HG03159 (cell line): ENCODE data around the gene KIR3DL2.
"Not testable (repeated sequence)": the region's sequence is repeated elsewhere in the genome, so short reads cannot be mapped to it uniquely, and the experiment has no call there.

Experiments
- ATAC-seq: cut with Tn5 transposase; IDR thresholded peaks from one replicate; pipeline ENCODE4 v1.9.1; 2021; ENCODE audit warnings: mild to moderate bottlenecking, moderate library complexity; ENCODE audit not compliant: unreplicated experiment

Gene KIR3DL2

DNA sequence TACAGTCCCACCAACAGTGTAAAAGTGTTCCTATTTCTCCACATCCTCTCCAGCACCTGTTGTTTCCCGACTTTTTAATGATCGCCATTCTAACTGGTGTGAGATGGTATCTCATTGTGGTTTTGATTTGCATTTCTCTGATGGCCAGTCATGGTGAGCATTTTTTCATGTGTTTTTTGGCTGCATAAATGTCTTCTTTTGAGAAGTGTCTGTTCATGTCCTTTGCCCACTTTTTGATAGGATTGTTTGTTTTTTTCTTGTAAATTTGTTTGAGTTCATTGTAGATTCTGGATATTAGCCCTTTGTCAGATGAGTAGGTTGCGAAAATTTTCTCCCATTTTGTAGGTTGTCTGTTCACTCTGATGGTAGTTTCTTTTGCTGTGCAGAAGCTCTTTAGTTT, 13.2 kb downstream of the KIR3DL2 start:
- not testable (repeated sequence) for ATAC-seq

DNA sequence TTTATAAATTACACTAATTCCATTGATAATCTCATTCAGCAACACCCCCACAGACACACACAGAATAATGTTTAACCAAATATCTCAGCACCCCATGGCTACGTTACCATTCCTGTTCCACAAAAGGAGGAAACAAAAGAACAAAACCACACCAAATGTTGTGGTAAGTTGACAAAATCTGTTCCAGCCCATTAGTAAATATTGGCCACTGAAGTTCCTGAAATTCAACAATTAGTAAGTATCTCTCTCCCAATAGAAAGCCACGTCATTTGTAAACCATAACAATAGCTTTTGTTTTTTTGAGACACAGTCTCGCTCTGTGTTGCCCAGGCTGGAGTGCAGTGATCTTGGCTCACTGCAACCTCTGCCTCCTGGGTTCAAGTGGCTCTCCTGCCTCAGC, 21.5 kb downstream of the KIR3DL2 start:
- no peak for ATAC-seq

DNA sequence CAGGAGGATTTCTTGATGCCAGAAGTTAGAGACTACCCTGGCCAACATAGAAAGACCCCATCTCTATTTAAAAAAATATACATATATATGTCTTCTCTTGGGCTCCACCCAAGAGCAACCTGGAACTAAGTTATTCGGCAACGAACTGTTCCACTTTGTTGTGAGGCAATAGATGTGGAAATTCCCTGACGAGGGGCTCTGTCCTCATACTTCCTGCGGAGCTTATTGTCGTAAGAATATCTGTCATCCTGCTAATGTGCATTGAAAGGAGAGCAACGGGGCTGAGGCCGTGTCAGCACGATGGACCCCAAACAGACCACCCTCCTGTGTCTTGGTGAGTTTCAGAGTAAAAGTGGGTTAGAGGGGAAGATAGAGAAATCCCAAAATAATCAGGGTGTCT, 23.7 kb downstream of the KIR3DL2 start, which contains the start of gene FCAR:
Gene FCAR, plus strand, starts transcription at position 246 of the 400 bp plus-strand sequence. Its CDS starts 55 bp downstream, at position 301.
- no peak for ATAC-seq

DNA sequence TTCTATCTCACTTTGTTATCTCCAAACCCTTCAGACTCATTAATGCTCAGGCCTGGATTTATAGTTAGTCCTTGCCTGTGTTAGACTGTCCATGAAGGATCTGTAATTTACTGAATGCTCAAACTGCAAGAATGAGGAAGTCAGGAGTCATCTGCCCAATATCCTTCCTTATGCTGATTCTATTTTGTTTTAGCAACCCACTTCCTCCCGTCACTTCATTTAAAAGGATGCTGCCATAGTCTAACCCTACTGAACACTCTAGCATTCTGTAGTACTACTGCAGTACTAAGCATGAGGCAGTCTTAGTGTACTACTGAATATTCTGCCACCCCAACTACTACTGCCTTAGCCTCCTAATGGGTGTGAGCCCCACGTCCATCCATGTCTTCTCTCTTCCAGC, 25.3 kb downstream of the KIR3DL2 start:
- no peak for ATAC-seq

DNA sequence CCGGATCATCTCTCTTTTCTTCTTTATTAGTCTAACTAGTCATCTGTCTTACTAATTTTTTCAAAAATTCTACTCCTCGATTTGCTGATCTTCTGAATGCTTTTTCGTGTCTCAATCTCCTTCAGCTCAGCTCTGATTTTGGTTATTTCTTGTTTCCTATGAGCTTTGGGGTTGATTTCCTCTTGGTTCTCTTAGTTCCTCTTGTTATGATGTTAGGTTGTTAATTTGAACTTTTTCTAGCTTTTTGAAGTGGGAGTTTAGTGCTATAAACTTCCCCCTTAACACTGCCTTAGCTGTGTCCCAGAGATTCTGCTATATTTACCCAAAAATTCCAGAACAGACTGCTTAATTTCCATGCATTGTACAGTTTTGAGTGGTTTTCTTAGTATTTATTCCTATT, 27.2 kb downstream of the KIR3DL2 start:
- no peak for ATAC-seq

DNA sequence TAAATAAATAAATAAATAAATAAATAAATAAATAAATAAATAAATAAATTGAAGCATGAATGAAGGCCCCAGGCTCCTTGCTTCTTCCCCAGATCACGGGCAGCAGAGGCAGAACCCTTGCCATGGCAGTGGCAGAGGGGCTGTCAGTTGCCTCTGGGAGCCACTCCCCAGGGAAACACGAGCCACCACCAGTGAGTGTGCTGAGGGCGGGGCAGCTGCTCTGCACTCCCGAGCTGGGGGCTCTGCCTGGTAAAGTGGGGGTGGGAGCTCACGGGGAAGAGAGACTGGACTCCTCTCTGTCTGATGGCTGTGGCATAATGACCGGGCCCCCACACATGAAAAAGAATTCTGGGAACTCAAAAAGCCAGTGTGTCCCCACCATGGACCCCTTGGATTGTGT, 31.6 kb downstream of the KIR3DL2 start:
- no peak for ATAC-seq

DNA sequence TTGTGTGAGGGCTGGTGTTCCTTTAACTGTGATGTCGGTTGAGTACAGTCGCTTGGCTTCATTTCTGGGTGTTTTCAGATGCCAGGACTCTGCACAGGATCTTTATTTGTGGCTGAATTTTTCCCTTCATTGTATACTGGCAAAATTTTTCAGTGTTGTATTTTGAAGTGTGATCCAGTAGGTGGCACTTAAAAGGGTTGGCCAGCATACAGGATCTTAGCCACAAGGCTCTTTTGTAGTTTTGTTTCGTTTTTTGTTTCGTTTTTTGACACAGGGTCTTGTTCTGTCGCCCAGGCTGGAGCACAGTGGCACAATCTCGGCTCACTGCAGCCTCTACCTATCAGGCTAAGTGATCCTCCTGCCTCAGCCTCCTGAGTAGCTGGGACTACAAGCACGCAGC, 32.5 kb downstream of the KIR3DL2 start:
- ATAC-seq: no peak

DNA sequence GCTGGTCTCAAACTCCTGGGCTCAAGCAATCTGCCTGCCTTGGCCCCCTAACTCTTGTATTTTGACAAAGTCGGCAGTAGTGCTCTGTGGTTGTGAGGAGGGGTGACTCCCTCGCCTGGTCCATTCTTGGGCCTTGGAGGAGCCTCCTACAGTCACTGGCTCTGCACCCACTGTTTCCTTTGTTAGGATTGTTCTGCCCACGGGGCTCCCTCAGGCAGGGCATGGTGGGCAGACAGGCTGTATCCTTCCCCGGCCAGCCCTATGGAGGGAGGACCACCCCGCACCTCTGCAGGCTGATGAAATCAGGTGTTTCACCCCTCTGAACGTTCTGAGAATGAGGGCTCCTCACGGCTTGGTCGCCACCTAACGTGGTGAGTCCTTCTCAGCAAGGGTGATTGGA, 33.0 kb downstream of the KIR3DL2 start:
- no peak for ATAC-seq

DNA sequence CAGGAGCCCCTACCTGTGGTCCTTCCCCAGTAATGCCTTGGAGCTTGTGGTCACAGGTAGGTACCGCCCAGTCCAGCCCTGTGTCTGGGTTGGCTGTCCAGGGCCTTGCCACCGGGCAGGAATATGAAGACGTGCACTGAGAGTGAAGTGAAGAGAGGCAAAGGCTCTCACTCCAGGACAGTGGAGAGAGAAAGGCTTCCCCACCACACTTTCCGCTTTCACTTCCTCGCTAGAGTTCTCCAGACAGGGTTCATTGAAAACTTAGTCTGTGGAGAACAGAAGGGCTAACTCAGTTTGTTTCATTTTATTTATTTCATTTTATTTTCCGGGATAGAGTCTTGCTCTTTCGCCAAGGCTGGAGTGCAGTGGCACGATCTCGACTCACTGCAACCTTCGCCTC, 38.0 kb downstream of the KIR3DL2 start:
- no peak for ATAC-seq

DNA sequence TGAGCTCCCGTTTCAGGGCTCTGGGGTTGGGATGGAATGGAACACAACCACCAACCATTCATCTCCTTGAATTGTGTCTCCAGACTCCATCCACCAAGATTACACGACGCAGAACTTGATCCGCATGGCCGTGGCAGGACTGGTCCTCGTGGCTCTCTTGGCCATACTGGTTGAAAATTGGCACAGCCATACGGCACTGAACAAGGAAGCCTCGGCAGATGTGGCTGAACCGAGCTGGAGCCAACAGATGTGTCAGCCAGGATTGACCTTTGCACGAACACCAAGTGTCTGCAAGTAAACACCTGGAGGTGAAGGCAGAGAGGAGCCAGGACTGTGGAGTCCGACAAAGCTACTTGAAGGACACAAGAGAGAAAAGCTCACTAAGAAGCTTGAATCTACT, 39.3 kb downstream of the KIR3DL2 start:
- no peak for ATAC-seq

DNA sequence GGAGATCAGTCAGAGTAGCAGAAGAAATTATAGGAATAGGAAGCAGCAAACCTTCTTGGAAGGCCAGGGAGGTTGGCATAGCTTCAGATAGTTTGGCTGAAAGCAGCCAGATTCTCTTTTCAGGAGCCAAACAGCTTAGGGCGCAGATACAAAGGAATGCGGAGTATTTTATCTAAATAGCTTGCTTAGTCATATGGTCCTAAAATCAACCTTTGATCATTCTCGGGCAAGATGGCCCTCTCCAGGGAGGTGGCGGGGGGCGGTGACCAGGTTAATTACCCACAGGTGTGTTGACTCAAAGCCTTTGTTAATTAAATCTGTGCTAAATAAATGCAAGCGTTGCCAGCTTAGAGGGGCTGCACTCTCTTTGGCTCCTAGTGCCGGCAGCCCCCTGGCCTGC, 43.2 kb downstream of the KIR3DL2 start:
- no peak for ATAC-seq

DNA sequence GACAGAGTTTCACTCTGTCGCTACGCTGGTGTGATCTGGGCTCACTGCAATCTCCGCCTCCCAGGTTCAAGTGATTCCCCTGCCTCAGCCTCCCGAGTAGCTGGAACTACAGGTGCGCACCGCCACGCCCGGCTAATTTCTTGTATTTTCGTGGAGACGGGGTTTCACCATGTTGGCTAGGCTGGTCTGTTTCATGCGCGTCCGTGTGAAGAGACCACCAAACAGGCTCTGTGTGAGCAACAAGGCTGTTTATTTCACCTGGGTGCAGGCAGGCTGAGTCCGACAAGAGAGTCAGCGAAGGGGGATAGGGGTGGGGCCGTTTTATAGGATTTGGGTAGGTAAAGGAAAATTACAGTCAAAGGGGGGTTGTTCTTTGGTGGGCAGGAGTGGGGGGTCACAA, 43.9 kb downstream of the KIR3DL2 start:
- ATAC-seq: not testable (repeated sequence)

DNA sequence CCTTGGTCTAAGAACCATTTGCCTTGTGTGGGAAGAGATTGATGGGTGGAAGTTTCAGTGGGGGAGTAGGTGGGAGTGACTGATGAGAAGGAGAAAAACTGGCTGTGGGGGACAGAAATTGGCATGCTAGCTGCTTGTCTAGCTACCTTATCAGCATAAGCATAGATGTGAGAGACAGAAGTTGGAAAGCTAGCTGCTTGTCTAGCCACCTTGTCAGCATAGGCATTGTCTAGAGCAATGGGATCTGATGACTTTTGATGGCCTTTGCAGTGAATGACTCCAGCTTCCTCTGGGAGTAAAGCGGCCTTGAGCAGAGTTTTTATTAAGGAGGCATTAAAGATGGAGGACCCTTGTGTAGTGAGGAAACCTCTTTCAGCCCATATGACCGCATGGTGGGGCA, 45.8 kb downstream of the KIR3DL2 start:
- no peak for ATAC-seq

DNA sequence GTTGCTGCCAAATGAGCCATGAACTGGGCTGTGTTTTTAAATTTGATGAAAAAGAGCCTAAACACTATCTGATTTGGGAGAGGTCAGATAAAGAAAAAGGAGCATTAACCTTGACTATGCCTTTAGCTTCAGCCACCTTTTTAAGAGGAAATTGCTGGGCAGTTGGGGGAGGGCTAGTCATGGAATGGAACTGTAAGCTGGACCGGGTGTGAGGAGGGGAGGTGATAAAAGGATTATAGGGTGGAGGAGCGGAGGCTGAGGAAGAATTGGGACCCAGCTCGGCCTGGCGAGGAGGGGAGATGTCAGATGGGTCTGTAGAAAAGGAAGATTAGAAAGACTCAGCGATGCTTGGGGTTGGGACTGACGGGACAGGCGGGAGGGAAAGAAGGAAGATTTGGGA, 48.4 kb downstream of the KIR3DL2 start:
- not testable (repeated sequence) for ATAC-seq

DNA sequence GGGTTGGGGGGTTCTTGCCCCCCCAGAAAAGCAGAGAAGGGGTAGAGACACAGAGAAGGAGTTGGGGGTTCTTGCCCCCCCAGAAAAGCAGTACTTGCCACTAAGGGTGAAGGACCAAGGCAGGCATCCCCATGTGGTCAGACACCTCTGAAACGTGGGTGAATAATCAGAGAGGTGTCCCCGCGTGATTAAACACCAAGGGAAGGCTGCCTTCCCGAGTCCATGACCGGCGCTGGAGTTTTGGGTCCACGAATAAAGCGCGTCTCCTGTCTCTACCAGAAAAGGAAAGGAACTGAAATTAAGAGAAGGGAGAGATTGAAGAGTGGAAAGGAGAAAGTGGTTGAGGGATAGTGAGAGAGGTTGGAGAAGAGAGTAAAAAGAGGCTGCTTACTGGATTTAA, 49.4 kb downstream of the KIR3DL2 start:
- not testable (repeated sequence) for ATAC-seq

DNA sequence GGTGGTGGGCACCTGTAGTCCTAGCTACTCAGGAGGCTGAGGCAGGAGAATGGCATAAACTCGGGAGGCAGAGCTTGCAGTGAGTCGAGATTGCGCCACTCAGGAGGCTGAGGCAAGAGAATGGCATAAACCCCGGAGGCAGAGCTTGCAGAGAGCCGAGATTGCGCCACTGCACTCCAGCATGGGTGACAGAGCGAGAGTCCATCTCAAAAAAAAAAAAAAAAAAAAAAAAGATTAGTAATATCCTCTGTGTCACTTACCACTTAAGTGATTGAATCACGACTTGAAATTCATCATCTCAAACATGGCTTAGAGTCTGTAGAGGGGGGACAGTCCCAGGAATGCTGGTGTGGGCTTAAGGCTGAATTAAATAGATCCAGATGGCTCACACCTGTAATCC, 50.9 kb downstream of the KIR3DL2 start:
- ATAC-seq: not testable (repeated sequence)

DNA sequence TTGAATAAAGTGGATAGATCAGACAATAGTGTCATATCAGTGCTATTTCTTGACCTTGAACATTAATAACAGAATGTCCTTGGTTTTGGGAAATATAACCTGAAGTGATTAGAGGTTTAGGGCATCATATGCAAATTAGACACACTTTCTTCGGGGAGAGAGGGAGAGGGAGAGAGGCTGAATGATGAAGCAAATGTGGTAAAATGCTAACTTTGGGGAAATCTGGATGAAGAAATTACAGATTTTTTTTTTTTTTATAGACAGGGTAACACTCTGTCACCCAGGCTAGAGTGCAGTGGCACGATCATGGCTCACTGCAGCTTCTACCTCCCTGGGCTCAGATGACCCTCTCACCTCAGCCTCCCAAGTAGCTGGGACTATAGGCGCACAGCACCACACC, 51.8 kb downstream of the KIR3DL2 start:
- ATAC-seq: no peak

DNA sequence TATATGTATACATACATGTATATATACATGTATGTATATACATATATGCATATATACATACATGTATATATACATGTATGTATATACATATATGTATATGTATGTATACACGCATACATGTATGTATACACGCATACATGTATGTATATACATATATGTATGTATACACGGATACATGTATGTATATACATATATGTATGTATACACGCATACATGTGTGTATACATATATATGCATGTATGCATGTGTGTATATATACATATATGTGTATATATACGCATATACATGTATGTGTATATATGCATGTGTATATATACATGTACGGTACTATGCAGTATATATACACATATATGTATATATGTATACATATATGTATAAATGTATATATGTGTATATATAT, 53.1 kb downstream of the KIR3DL2 start:
- no peak for ATAC-seq

DNA sequence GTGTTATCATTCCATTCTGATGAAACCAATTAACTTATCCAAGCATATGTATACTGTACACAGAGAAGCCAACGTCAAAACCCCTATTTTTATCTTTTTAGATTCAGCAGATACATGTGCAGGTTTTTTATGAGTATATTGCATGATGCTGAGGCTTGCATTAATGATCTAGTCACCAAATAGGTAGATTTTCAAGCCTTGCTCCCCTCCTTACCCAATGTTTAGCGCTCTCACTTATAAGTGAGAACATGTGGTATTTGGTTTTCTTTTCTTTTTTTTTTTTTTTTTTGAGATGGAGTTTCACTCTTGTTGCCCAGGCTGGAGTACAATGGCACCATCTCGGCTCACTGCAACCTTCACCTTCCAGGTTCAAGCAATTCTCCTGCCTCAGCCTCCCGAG, 54.0 kb downstream of the KIR3DL2 start:
- ATAC-seq: not testable (repeated sequence)

DNA sequence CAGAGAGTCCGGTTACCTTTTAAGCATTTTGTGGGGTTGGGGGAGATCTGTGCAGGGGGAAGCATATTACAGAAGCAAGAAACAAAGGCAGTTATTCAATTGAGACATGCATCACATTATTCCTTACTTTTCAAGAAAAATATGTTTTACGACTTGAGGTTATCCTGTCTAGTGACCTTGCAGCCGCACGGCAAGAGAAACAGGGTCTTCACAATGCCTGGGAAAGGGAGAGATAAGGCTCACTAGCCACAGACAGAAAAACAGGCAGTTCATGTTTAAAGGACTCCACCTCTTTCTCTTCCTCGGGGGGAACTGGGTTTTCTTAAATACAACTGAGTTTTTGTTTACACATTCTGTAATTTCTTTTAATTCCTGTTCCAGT, 55.2 kb downstream of the KIR3DL2 start:
- no peak for ATAC-seq

DNA sequence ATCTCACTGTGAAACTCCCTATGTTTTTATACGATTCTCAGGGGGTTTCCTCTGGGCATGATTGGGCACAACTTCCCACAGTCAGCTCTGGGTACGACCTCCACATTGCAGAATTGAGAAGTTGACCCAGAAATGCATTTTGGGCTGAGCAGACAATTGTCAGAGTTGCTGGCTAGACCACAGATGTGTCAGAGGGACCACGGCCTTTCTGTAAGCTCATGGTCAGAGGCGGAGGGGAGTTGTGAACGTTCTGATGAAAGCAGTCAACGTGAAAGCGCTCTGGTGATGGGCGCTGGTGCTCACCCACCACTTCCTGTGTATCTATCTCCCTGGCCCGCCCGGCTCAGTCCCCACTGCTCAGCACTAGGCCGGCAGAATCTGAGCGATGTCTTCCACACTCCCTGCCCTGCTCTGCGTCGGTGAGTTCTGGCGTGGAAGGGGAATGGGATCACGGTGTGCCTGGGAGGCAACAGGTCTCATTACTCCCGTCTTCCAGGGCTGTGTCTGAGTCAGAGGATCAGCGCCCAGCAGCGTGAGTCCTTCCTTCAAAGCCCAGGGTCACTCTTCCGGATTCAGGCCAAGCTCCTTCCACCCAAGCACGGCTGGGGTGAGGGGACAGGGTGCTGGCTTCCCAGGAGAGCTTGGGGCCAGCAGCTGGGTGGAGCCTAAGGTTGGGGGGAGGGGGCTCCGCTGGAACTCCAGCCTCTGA, 55.7 kb downstream of the KIR3DL2 start, which contains the start of gene NCR1:
Gene NCR1, plus strand, starts transcription at position 346 of the 709 bp plus-strand sequence. Its CDS starts 40 bp downstream, at position 386.
- ATAC-seq: no peak

DNA sequence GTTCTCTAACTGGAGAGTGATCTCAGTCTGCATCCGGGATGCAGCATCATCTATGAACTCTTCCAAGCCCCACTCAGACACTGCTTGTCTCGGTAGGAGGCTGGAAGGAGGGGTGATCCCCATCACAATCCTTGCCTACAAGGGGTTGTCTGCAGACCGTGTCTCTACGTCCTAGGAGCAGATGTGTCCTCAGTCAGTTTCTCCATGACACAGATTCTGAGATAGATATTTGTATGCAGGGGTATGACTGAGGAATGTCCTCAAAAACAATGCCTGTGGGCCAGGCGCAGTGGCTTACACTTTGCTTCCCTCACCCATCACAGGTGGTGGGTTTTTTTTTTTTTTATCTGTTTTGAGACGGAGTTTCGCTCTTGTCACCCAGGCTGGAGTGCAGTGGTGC, 56.6 kb downstream of the KIR3DL2 start:
- ATAC-seq: no peak

DNA sequence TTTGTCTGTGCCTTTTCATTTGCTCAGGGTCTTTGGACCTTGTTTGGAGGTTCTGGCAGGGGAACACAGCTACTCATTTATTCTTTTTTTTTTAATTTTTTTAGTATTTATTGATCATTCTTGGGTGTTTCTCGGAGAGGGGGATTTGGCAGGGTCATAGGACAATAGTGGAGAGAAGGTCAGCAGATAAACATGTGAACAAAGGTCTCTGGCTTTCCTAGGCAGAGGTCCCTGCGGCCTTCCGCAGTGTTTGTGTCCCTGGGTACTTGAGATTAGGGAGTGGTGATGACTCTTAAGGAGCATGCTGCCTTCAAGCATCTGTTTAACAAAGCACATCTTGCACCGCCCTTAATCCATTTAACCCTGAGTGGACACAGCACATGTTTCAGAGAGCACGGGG, 57.7 kb downstream of the KIR3DL2 start:
- ATAC-seq: not testable (repeated sequence)
